Keratinocyte (primary cell): ENCODE results near the gene ZNF32. TPM values are rescaled to one million over a fixed set of nuclear protein-coding genes. Genes with fewer than 3 reads are reported as not detected.

Experiments used
- DNase-seq: peaks from one replicate; pipeline ENCODE4 v3.0.0-alpha.2; 2011; ENCODE audit warnings: low read depth, missing footprints, low spot score
- FAIRE-seq: peaks from 2 replicates; lab custom pipeline; 2011; peaks lifted over from hg19 to GRCh38; lab: Jason Lieb, UNC
- H2AFZ ChIP-seq: 2 replicates; pipeline ENCODE4 v1.6.0; 2012; ENCODE audit warnings: low read length, control low read depth, inconsistent platforms; ENCODE audit not compliant: control insufficient read depth
- H3K27ac ChIP-seq: 2 replicates; pipeline ENCODE4 v1.5.1; 2011; ENCODE audit warnings: low read length; ENCODE audit not compliant: control insufficient read depth, insufficient read depth
- H3K27me3 ChIP-seq: 3 replicates; pipeline ENCODE4 v1.6.0; 2011; ENCODE audit warnings: low read length; ENCODE audit not compliant: control insufficient read depth, insufficient read depth; ENCODE audit errors: extremely low read depth
- H3K36me3 ChIP-seq, 2 experiments: 2 replicates in 1 of 2; 3 replicates in 1 of 2; pipeline ENCODE4 v1.5.1; 2011; ENCODE audit warnings: low read length in 2 of 2, mild to moderate bottlenecking in 1 of 2; ENCODE audit not compliant: control insufficient read depth in 2 of 2, insufficient read depth in 2 of 2; ENCODE audit errors: extremely low read depth in 1 of 2
- H3K4me1 ChIP-seq: 3 replicates; pipeline ENCODE4 v1.5.1; 2011; ENCODE audit warnings: low read length; ENCODE audit not compliant: control insufficient read depth, insufficient read depth; ENCODE audit errors: extremely low read depth
- H3K4me2 ChIP-seq: 3 replicates; pipeline ENCODE4 v1.6.0; 2011; ENCODE audit warnings: low read depth, low read length; ENCODE audit not compliant: control insufficient read depth, insufficient read depth; ENCODE audit errors: extremely low read depth
- H3K4me3 ChIP-seq, 3 experiments: fragments of 200-600 bp in 1 of 3; sonication (generic) in 1 of 3; 2 replicates in 2 of 3; 3 replicates in 1 of 3; pipeline ENCODE4 v1.5.1; 2011 to 2016; ENCODE audit warnings: low read length in 3 of 3, mild to moderate bottlenecking in 3 of 3, control low read depth in 2 of 3, inconsistent platforms in 1 of 3, low read depth in 1 of 3, mixed read lengths in 1 of 3, mixed run types in 1 of 3, moderate library complexity in 1 of 3; ENCODE audit not compliant: control insufficient read depth in 2 of 3, insufficient read depth in 2 of 3; ENCODE audit errors: extremely low read depth in 1 of 3
- H3K79me2 ChIP-seq: 2 replicates; pipeline ENCODE4 v1.6.0; 2012; ENCODE audit warnings: low read length; ENCODE audit not compliant: control insufficient read depth, insufficient read depth
- H3K9ac ChIP-seq: 3 replicates; pipeline ENCODE4 v1.6.0; 2011; ENCODE audit warnings: low read length; ENCODE audit not compliant: control insufficient read depth, insufficient read depth; ENCODE audit errors: extremely low read depth
- H3K9me1 ChIP-seq: 3 replicates; pipeline ENCODE4 v1.6.0; 2011; ENCODE audit warnings: low read length; ENCODE audit not compliant: control insufficient read depth, insufficient read depth; ENCODE audit errors: extremely low read depth
- H3K9me3 ChIP-seq: 2 replicates; pipeline ENCODE4 v1.5.1; 2012; ENCODE audit warnings: low read depth, low read length; ENCODE audit not compliant: control insufficient read depth
- H4K20me1 ChIP-seq: 3 replicates; pipeline ENCODE4 v1.6.0; 2011; ENCODE audit warnings: low read length; ENCODE audit not compliant: control insufficient read depth, insufficient read depth; ENCODE audit errors: extremely low read depth
- EZH2 ChIP-seq: IDR thresholded peaks from one replicate; pipeline ENCODE4 v1.6.1; 2012; ENCODE audit warnings: inconsistent platforms, mild to moderate bottlenecking, low read length, moderate library complexity
- dilution Hi-C: fragments of 300-500 bp; cut with MboI; formaldehyde crosslinking; loops from one replicate; pipeline ENCODE4 v1.7.0; 2020; ENCODE audit warnings: low sequenced_read_pairs; ENCODE audit not compliant: extremely low pct_ligation_motif_present
- polyA plus RNA-seq, 5 experiments: library from polyadenylated mRNA; depleted of rRNA in 3 of 5; stranded (reverse) in 3 of 5; stranded (forward) in 1 of 5; unstranded in 1 of 5; fragments of >200 nt; gene quantifications; 1 replicate in 1 of 5; 2 replicates in 3 of 5; 3 replicates in 1 of 5; pipeline versions ENCODE4 v1.2.1 to v1.2.3, GENCODE V29; 2011 to 2012; ENCODE audit warnings: missing spikeins in 2 of 5, low read depth in 1 of 5, low replicate concordance in 1 of 5
- TF ChIP-seq, protein P1 (sequence below), 3 experiments: IDR thresholded peaks in 1 of 3; conservative IDR thresholded peaks in 1 of 3; optimal IDR thresholded peaks in 1 of 3; 2 replicates in 2 of 3; 3 replicates in 1 of 3; pipeline versions ENCODE3 to v1.5.1; 2011; ENCODE audit warnings: low read length in 3 of 3, mild to moderate bottlenecking in 3 of 3, moderate library complexity in 2 of 3, control low read depth in 1 of 3, inconsistent platforms in 1 of 3; ENCODE audit not compliant: insufficient read depth in 2 of 3; ENCODE audit errors: extremely low read depth in 1 of 3

Gene ZNF32
- polyA plus RNA-seq, 1 donor (not counting 4 experiments of a cell fraction or from before 2014, with no cell fraction given), result 25.6 TPM

DNA sequence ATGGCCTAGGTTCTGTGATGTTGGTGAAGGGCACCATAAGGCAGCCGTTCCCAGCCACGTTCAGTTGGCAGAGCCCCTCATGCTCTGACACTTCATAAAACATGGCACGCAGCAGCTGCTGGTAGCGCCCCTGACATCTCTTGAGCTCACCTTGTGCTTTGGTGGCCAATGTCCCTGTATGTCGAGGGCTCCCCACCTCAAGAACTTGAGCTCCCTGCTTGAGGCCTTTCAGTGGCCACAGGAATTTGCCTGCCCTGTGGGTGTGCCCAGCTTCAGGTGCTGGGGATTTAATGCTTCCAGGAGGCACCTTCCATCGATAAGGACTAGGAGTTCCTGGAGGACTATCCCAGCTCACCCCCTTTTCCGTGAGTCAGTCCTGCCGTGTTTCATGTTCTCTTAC, 9.5 kb upstream of the ZNF32 start:
- no peak for FAIRE-seq
- Histone ChIP-seq H3K4me3 (no peak overlapping the region), H3K27me3 (no peaks in the 10 kb centered on the region), H3K27ac (no peak overlapping the region), H3K36me3 (no peaks in the 10 kb centered on the region), H3K9ac (no peak overlapping the region), H3K9me1 (no peaks in the 10 kb centered on the region), H3K4me1 (no peaks in the 10 kb centered on the region), H3K79me2 (no peaks in the 10 kb centered on the region), H3K4me2 (no peak overlapping the region), H4K20me1 (no peaks in the 10 kb centered on the region), H2AFZ (no peak overlapping the region), H3K9me3 (no peaks in the 10 kb centered on the region)
- dilution Hi-C loops, result no loop called here
- DNase-seq, result no peak
- TF ChIP-seq, protein P1, sequence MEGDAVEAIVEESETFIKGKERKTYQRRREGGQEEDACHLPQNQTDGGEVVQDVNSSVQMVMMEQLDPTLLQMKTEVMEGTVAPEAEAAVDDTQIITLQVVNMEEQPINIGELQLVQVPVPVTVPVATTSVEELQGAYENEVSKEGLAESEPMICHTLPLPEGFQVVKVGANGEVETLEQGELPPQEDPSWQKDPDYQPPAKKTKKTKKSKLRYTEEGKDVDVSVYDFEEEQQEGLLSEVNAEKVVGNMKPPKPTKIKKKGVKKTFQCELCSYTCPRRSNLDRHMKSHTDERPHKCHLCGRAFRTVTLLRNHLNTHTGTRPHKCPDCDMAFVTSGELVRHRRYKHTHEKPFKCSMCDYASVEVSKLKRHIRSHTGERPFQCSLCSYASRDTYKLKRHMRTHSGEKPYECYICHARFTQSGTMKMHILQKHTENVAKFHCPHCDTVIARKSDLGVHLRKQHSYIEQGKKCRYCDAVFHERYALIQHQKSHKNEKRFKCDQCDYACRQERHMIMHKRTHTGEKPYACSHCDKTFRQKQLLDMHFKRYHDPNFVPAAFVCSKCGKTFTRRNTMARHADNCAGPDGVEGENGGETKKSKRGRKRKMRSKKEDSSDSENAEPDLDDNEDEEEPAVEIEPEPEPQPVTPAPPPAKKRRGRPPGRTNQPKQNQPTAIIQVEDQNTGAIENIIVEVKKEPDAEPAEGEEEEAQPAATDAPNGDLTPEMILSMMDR (optimal IDR thresholded peaks at IDR 0.05 in 1 of 3, IDR thresholded peaks at IDR 0.05 in 1 of 3, conservative IDR thresholded peaks at IDR 0.05 in 1 of 3; ENCODE audit: extremely low read depth in 1 of 3, insufficient read depth in 2 of 3, low read length in 3 of 3), result no peak
- TF ChIP-seq EZH2, result no peak

DNA sequence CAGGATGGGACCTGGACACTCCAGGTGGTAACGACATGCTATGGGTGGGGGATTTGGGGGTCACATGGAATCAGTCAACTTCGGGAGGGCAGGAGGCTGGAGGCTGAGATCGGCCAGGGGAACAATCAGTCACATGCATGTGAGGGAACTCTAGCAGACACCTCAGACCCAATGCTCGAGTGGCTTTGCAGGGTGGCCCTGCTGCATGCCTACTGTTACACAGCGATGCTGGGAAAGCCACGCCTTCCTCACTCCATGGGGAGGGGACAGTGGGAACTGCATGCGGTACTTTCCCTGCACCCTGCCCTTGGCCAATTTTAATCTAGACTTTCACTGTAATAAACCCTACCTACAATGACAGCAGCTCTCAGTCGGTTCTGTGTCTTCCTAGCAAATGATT, 6.6 kb upstream of the ZNF32 start:
- DNase-seq (no peak), FAIRE-seq (no peak)
- no peak overlapping the region for H3K4me2 ChIP-seq
- H3K4me1 ChIP-seq, result no peaks in the 10 kb centered on the region
- no peaks in the 10 kb centered on the region for H4K20me1 ChIP-seq
- H3K79me2 ChIP-seq, result no peaks in the 10 kb centered on the region
- no peak for TF ChIP-seq EZH2
- TF ChIP-seq, protein P1 (optimal IDR thresholded peaks at IDR 0.05 in 1 of 3, IDR thresholded peaks at IDR 0.05 in 1 of 3, conservative IDR thresholded peaks at IDR 0.05 in 1 of 3; ENCODE audit: extremely low read depth in 1 of 3, insufficient read depth in 2 of 3, low read length in 3 of 3), result no peak
- H3K36me3 ChIP-seq, result no peaks in the 10 kb centered on the region
- dilution Hi-C loops, result no loop called here
- H2AFZ ChIP-seq, result no peak overlapping the region
- no peaks in the 10 kb centered on the region for H3K27me3 ChIP-seq
- no peaks in the 10 kb centered on the region for H3K9me3 ChIP-seq
- H3K9me1 ChIP-seq, result no peaks in the 10 kb centered on the region
- H3K4me3 ChIP-seq, result no peak overlapping the region
- H3K27ac ChIP-seq, result no peak overlapping the region
- no peak overlapping the region for H3K9ac ChIP-seq
